HG03521 (cell line): Measurements from ENCODE around the gene DOCK2.
"Not testable (repeated sequence)": the region's sequence is repeated elsewhere in the genome, so short reads cannot be mapped to it uniquely, and the experiment has no call there.

Experiments used
- ATAC-seq: cut with Tn5 transposase; IDR thresholded peaks from one replicate; pipeline ENCODE4 v1.9.1; 2021; ENCODE audit warnings: mild to moderate bottlenecking, moderate library complexity; ENCODE audit not compliant: unreplicated experiment

The DOCK2 gene

GRCh38 chr5:170076739-170077138 lies 439.7 kb downstream of the DOCK2 start:
- ATAC-seq = no peak

- no peak for ATAC-seq
Observed at GRCh38 chr5:170077526-170077925, 440.5 kb downstream of the DOCK2 start.

- ATAC-seq = no peak
Observed at GRCh38 chr5:170078458-170078857, 441.4 kb downstream of the DOCK2 start.

DNA sequence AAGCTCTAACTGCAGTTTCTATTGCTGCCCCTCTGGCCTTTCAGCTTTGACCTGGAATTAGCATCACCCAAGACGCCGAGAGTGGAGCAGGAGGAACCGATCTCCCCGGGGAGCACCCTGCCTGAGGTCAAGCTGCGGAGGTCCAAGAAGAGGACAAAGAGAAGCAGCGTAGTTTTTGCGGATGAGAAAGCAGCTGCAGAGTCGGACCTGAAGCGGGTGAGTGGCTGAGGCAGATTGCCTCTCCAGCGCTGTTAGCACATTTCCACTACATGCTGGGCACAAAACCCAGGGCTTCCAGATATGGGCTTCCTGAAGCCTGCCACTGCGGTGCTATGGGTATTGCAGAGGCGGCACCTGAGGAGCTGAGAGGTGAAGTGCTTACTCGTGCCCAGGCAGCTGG lies 441.9 kb downstream of the DOCK2 start:
- ATAC-seq = no peak

DNA sequence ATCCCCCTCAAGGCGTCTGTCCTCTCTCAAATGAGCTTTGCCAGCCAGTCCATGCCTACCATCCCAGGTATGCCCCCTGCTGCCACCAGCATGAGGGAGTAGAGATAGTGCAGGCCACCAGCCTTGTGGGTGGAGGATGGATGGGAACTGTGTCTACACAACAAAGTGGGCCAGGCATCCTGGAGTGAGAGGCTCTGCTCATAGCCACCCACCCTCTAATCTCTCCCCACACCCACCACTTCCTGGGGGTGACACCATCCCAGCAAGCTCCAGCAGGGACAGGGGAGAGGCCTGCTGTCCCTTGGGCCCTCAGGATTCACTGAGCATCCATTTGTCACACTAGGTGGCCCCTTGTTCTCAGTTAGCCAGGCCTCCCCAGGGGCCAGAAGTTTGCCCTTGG lies 443.1 kb downstream of the DOCK2 start:
- no peak for ATAC-seq

- ATAC-seq = no peak
Observed at GRCh38 chr5:170080786-170081445, 443.8 kb downstream of the DOCK2 start.

DNA sequence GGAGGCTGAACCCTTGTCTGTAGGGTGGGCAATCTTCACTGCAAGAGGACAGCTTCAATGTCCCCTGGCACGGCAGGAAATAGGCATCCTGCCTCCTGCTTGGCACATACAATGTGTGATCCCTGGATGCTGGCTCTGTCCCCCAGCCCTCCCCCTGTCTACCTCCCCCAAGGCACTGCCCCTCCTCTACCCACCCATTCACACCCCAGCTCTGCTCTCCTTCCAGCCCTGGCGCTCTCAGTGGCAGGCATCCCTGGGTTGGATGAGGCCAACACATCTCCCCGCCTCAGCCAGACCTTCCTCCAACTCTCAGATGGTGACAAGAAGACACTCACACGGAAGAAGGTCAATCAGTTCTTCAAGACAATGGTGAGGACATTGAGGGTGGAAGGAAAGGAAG lies 444.5 kb downstream of the DOCK2 start:
- no peak for ATAC-seq

DNA sequence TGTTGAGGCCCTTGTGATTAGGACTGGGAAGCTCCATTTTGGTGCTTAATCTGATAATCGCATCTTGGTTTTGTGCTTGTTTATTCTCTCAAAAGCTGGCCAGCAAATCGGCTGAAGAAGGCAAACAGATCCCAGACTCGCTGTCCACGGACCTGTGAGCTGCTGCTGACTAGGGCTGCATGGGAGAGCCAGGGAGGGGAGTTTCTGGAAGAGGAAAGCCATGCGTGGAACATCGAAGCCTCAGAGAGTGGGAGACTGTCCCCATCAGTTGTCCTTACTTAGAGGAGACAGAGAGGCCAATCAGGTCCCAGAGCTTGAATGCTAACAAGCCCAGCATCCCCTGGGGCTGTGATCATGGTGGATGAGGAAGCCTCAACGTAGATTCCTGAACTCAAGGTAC lies 445.6 kb downstream of the DOCK2 start:
- no peak for ATAC-seq

- ATAC-seq = no peak
Observed at GRCh38 chr5:170087168-170087817, 450.2 kb downstream of the DOCK2 start.

GRCh38 chr5:170092455-170093101 lies 455.5 kb downstream of the DOCK2 start:
- ATAC-seq = no peak

DNA sequence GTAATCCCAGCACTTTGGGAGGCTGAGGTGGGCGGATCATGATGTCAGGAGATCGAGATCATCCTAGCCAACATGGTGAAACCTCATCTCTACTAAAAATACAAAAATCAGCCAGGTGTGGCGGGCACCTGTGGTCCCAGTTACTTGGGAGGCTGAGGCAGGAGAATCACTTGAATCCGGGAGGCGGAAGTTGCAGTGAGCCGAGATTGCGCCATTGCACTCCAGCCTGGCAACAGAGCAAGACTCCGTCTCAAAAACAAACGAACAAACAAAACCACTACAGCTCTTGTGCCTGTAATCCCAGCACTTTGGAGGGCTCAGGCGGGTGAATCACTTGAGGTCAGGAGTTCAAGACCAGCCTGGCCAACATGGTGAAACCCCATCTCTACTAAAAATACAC lies 457.3 kb downstream of the DOCK2 start:
- ATAC-seq = not testable (repeated sequence)

DNA sequence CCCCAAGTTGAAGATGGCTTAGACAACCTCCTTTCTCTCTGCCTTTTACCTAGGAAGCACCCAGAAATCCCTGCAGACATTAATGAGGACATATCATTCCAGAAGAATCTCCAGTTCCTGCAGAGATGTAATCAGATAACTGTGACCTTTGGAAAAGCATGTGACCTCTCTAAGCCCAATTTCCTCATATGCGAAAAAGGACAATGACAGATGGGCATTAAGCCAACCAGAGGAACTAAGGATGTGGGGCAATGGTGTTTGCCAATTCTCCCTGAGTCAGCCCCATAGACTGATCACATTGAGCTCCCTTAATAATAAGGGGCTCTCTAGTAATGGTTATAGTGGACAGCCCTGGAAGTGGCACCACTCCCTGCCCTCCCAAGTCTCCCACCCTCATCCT lies 458.6 kb downstream of the DOCK2 start:
- ATAC-seq = no peak

- no peak for ATAC-seq
Observed at GRCh38 chr5:170097934-170098333, 460.9 kb downstream of the DOCK2 start.

DNA sequence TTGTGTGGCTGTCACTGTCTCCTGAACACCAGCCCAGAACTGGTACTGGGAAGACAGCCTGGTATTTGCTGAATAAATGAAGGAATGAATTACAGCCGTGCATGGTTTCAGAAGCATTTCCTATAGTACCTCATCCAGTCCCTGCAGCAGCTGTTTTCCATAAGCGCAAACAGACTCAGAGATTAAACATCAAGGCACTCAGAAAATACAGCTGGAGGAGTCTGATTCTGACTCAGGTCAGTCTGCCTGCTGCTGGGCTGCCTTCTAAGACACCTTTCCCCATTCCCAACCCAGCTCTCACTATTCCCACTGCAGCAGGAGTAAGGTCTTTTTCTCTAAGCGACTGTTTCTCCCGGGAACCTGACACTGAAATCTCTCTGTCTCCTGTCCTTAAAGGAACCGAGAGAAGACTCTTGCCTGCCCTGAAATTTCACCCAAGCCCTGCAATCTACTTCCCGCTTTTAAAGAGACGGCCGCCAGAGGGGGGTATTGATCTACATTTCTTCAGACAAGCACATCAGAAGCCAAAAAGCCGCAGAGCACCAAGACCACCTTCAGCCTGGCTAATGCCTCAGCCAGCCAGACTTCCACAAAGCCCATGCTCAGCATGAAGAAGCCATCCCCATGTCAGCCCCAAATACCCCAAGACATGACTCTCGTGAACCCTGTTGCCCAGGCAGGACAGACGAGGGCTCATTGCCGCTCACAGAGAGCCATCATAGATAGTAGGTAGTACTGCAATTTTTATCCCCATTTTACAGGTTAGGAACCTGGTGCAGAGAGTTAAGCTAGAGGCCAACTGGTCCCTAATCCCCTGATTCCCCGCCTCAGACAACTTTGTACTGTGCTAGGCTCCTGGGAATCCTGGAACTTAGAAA lies 463.2 kb downstream of the DOCK2 start:
- ATAC-seq = no peak

- ATAC-seq = no peak
Observed at GRCh38 chr5:170103447-170103846, 466.4 kb downstream of the DOCK2 start.

DNA sequence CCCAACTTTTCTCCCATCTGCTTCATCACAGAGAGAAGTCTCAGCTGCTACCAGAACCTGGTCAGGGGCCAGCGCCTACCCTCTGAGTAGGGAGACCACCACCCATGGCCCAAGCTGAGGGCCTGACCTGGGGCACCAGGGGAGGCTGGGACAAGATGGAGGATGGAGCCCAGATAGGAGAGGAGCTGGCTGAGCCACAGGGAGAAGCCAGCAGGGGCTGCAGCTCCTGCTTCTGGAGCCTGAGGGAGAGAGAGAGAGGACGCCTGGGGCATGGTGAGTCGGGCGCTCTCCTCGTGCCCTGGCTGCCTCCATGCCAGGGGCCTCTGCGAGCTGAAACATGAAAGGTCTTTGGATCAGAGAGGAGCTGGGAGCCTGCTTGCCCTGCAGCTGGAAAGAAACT lies 467.2 kb downstream of the DOCK2 start:
- no peak for ATAC-seq

DNA sequence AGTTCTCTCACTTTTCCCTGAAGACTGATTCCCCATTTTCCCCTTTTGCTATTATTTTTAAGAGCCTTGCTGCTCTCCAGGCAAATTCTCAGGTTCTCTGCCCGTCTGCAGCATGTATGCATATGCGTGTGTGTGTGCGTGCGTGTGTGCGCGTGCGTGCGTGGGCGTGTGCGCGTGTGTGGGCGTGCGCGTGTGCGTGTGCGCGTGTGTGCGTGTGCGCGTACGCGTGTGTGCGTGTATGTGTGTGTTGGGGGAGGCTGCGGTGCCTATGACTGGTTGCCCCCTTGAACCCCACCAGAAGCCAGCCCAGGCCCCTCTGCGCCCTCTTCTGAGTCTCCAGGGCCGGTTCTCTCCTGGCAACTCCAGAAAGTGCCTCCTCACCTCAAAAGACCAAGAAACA lies 467.6 kb downstream of the DOCK2 start:
- ATAC-seq = no peak

DNA sequence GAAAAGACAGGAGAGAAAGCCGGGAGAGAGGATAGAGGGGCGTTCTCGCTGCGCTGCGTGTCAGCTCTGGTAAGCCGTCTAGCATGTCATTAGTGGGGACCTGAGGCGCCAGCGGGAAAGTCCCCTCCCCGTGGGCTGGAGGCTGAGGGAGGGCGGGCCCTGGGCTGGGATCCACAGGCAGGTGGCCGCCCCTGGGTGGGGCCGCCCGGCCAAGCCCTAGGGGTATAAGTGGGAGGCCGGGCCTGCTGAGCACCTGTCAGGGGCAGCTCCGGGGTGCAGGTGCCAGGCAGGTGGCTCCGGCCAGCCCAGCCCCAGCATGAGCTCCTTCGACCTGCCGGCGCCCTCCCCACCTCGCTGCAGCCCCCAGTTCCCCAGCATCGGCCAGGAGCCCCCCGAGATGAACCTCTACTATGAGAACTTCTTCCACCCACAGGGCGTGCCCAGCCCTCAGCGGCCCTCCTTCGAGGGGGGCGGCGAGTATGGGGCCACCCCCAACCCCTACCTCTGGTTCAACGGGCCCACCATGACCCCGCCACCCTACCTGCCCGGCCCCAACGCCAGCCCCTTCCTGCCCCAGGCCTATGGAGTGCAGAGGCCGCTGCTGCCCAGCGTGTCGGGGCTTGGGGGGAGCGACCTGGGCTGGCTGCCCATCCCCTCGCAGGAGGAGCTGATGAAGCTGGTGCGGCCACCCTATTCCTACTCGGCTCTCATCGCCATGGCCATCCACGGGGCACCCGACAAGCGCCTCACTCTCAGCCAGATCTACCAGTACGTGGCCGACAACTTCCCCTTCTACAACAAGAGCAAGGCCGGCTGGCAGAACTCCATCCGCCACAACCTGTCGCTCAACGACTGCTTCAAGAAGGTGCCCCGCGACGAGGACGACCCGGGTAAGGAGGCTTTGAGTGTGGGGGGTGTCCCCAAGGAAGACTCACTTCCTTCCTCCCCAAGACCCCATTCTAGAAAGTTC lies 468.9 kb downstream of the DOCK2 start, which contains the start of gene FOXI1:
FOXI1 (plus strand) TSS at position 256 of the 970 bp plus-strand sequence; CDS start at position 317, 61 bp downstream.
- ATAC-seq = no peak

DNA sequence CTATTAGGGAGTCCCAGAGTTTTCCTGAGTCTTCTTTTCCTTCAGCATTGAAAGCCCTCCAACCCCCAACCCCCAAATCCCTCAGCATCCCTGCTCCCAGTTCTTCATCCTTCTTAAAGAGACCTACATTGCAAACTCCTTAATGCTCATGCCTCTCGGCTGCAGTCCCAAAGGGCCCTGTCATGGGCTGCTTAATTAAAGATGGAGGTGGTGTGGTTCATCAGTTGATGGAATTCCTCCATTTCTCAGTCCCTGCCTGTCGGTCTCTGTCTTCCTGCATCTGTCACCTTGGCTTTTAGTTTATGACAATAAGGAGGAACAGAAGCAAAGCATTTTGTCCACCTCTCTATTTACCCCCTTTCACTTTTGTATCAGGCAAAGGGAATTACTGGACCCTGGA lies 470.6 kb downstream of the DOCK2 start:
- no peak for ATAC-seq

DNA sequence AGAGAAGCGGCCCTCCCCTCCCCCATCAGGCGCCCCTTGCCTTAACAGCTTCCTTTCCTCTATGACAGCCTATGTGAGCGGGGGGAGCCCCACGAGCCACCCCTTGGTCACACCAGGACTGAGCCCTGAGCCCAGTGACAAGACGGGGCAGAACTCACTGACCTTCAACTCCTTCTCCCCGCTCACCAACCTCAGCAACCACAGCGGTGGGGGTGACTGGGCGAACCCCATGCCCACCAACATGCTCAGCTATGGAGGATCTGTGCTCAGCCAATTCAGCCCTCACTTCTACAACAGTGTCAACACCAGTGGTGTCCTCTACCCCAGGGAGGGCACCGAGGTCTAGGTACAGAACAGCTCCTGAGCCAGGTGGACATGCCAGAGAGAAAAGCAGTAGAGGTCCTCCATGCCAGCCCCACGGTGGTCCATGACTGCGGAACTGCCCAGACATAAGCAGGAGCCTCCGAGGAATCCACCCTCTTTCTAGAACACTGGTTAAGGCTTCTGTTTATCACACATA lies 471.3 kb downstream of the DOCK2 start:
- no peak for ATAC-seq
